Activated CD8-positive, alpha-beta memory T cell treated with anti-CD3 and anti-CD28 coated beads, Interleukin-2, amount 50 U/mL, for 1 hour (primary cell): ENCODE data around the gene ADRA2C.

Source experiments
- DNase-seq: peaks from one replicate; pipeline ENCODE4 v3.0.0-alpha.2; 2020; ENCODE audit errors: extremely low read depth

The ADRA2C gene

GRCh38 chr4:3766036-3766784, at the start of gene ADRA2C:
ADRA2C (plus strand) TSS chr4:3766385; CDS start chr4:3766607, 222 bp downstream.
- no peak for DNase-seq

GRCh38 chr4:3716631-3717235, 49.5 kb upstream of the ADRA2C start:
- DNase-seq: no peak

- no peak for DNase-seq
Observed at GRCh38 chr4:3717241-3717640, 48.9 kb upstream of the ADRA2C start.

GRCh38 chr4:3718462-3718861, 47.7 kb upstream of the ADRA2C start:
- no peak for DNase-seq

- DNase-seq: no peak
Observed at GRCh38 chr4:3719191-3719590, 47.0 kb upstream of the ADRA2C start.

GRCh38 chr4:3719836-3720235, 46.3 kb upstream of the ADRA2C start:
- DNase-seq: no peak

- DNase-seq: no peak
Observed at GRCh38 chr4:3720466-3720865, 45.7 kb upstream of the ADRA2C start.

GRCh38 chr4:3721186-3721585, 45.0 kb upstream of the ADRA2C start:
- no peak for DNase-seq

- DNase-seq: no peak
Observed at GRCh38 chr4:3721627-3722026, 44.6 kb upstream of the ADRA2C start.

GRCh38 chr4:3722446-3723231, 43.5 kb upstream of the ADRA2C start:
- DNase-seq: no peak

- no peak for DNase-seq
Observed at GRCh38 chr4:3723232-3723642, 42.9 kb upstream of the ADRA2C start.

GRCh38 chr4:3724319-3725231, 41.6 kb upstream of the ADRA2C start:
- no peak for DNase-seq

GRCh38 chr4:3725936-3726870, 40.0 kb upstream of the ADRA2C start:
- DNase-seq: no peak

- no peak for DNase-seq
Observed at GRCh38 chr4:3727847-3728469, 38.2 kb upstream of the ADRA2C start.

GRCh38 chr4:3729188-3729881, 36.9 kb upstream of the ADRA2C start:
- DNase-seq: no peak

- no peak for DNase-seq
Observed at GRCh38 chr4:3729882-3730226, 36.3 kb upstream of the ADRA2C start.

GRCh38 chr4:3730422-3731190, 35.6 kb upstream of the ADRA2C start:
- no peak for DNase-seq

- no peak for DNase-seq
Observed at GRCh38 chr4:3732076-3733028, 33.8 kb upstream of the ADRA2C start.
